ENCODE results near the gene EHMT1.

Gene EHMT1

GRCh38 chr9:137829260-137829996 is 210.6 kb downstream of the EHMT1 start:
- no peak for DNase-seq (ENCODE audit: low read depth)

DNA sequence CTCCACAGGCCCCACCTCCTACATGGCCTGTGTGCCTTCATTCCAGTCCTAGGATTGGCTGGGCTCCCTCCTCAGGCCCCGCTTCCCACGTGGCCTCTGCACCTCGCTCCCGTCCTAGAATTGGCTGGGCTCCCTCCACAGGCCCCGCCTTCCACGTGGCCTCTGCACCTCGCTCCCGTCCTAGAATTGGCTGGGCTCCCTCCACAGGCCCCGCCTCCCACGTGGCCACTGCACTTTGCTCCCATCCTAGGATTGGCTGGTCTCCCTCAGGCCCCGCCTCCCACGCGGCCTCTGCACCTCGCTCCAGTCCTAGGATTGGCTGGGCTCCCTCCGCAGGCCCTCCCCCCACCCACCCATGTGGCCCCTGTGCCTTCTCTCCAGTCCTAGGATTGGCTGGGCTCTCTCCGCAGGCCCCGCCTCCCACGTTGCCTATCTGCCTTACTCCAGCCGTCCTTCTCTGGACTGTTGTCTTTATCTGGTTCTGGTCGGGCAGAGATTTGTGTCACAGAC is 213.4 kb downstream of the EHMT1 start:
- no peak for DNase-seq (ENCODE audit: low read depth)

DNA sequence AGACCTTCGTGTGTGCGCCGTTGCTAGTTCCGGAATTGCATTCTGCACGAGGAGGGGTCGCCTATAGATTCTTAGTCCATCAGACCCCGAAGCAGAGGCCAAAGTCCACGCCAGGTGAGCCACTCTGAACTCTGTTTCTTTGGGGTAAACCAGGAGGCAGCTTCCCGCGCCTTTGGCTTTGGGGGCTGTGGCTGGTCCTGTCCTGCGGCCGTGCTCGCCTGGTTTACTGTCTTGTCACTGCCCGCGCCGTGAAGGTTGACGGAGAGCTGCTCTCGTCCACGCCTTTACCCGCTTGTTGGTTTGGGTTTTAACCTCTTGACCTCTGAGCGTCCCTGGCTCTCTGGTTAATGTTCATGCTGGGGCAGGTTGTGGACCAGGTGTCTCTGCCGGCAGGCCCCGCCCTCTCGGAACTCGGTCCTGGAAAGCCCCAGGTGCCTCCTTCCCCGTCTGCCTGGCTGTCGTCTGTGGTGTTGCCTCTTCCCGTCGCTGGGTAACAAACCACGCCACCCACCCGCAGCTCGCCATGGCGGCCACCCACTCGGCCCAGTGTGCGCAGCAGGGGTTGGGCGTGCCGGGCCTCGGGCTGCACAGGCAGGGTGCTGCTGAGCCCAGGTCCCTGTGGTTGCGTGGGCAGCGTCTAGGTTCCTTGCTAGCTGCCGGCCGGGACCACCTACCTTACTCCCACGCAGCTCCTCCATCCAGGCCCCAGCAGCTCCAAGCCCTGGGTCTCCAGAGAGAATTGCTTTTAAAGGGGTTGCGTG is 214.2 kb downstream of the EHMT1 start:
- no peak for DNase-seq (ENCODE audit: low read depth)

DNA sequence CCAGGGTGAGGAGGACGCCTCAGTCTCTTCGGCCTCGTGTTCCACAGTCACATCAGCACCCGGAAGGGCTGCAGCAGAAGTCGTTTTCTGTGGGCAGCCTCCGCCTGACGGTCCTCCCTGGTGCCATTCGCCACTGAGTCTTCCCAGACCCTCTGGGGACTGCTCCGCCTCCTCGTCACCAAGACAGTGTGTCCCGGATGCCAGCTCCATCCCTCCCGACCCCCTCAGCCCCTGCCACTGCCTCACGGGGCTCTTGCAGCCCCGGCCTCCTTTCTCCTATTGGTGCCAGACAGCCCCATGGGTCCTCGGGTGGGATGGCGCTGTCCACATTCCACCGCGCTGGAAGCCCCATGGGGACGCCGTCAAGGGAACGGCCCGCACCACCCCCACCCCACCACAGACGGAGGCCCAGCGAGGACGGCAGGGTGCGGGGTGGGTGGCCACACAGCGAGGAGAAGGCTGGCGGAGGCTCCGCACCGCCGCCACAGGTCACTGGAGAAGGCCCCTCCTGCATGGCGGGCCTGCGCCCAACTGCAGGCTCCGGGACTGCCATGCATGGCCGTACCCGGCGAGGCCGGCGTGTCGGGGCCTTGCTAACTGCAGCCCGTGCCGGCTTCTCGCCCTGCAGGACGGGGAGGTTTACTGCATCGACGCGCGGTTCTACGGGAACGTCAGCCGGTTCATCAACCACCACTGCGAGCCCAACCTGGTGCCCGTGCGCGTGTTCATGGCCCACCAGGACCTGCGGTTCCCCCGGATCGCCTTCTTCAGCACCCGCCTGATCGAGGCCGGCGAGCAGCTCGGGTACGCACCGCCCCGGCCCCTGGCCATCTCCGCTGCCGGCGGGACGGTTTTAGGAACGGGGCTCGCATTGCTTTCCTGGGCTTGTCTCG is 215.2 kb downstream of the EHMT1 start:
- DNase-seq (ENCODE audit: low read depth), result no peak

DNA sequence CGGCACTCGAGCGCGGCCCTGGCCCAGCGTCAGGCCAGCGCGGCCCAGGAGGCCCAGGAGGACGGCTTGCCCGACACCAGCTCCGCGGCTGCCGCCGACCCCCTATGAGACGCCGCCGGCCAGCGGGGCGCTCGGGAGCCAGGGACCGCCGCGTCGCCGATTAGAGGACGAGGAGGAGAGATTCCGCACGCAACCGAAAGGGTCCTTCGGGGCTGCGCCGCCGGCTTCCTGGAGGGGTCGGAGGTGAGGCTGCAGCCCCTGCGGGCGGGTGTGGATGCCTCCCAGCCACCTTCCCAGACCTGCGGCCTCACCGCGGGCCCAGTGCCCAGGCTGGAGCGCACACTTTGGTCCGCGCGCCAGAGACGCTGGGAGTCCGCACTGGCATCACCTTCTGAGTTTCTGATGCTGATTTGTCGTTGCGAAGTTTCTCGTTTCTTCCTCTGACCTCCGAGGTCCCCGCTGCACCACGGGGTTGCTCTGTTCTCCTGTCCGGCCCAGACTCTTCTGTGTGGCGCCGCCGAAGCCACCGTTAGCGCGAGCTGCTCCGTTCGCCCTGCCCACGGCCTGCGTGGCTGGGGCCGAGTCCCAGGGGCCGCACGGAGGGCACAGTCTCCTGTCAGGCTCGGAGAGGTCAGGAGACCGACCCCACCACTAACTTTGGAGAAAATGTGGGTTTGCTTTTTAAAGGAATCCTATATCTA is 216.2 kb downstream of the EHMT1 start:
- DNase-seq (ENCODE audit: low read depth), result no peak

GRCh38 chr9:137836151-137836830 is 217.5 kb downstream of the EHMT1 start:
- DNase-seq (ENCODE audit: low read depth), result no peak

DNA sequence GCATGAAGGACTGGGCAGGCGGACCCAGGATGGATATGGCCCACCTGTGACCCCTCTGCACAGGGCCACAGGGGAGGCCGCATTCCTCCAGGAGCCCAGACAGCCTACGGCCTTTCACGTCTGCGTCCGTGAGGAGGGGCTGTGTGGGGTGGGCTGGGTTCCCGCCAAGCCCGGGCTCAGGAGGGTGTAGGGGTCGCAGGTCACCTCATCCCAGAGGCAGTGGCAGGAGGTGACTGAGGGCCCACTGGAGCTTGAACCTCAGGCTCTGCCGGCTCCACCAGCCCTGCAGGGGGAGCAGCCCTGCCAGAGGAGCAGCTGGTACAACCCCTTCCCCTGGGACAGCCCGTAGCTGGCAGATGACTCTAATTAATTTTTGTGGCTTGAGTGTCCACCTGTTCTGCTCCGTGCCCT is 218.0 kb downstream of the EHMT1 start:
- no peak for DNase-seq (ENCODE audit: low read depth)

DNA sequence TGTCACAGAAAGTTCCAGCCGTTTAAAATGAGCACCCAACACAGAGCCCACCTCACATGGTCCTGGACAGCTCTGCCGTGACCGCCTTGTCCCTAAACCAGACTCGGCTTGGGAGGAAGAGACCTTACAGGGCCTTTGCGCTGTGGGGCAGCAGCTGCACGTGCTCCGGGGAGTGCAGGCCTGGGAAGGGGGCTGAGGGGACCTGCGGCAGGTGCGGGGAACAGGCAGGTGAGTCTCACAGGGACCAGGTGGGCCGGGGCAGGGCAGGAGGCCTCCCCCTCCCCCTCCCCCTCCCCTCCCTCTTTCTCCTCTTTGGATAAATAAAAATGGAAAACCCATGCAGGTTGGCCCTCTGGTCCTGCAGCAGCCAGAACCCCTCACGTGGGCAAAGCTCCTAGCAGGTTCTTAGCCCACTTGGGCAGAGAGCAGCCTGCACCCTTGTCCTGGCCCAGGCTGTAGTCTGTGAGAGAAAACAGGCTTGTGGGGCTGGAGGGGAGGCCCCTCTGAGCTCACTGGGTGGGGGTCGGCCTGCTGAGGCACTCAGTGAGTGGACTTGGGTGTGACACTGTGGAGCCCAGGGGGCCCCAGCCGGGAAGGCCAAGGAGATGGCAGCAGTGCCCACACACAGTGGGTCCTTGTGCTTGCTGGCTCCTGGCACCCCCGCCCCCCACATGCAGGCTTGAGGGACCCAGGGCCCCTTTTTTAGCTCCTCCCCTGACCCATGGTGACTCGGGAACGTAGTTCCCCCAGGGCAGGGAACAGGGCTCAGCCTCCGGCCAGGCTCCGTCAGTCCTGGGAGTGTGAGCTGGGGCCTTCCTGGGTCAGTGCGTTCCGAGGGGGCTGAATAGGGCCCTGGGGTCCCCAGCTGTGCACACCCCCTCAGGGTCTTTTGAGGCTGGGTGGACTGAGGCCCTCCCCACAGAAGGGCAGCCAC is 218.8 kb downstream of the EHMT1 start:
- DNase-seq (ENCODE audit: low read depth), result no peak

DNA sequence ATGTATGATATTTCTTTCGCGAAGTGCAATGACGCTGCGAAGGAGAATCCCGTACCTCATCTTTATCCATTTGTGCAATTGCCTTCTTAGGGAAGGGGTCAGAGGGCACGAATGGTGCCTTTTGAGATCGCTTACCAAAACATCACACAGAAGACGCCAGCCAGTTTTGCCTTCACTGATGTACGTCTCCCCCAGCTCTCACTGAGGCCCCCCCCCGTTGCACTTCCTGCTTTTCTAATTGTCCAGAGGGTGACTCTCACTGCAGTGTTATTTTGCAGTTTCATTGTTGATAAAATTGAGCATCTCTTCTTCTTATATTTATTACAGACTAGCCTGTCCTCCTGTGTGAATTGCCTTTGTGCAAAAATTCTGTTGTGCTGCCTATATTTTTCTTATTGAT is 219.8 kb downstream of the EHMT1 start:
- no peak for DNase-seq (ENCODE audit: low read depth)

GRCh38 chr9:137843355-137843754 is 224.6 kb downstream of the EHMT1 start:
- DNase-seq (ENCODE audit: low read depth), result no peak

DNA sequence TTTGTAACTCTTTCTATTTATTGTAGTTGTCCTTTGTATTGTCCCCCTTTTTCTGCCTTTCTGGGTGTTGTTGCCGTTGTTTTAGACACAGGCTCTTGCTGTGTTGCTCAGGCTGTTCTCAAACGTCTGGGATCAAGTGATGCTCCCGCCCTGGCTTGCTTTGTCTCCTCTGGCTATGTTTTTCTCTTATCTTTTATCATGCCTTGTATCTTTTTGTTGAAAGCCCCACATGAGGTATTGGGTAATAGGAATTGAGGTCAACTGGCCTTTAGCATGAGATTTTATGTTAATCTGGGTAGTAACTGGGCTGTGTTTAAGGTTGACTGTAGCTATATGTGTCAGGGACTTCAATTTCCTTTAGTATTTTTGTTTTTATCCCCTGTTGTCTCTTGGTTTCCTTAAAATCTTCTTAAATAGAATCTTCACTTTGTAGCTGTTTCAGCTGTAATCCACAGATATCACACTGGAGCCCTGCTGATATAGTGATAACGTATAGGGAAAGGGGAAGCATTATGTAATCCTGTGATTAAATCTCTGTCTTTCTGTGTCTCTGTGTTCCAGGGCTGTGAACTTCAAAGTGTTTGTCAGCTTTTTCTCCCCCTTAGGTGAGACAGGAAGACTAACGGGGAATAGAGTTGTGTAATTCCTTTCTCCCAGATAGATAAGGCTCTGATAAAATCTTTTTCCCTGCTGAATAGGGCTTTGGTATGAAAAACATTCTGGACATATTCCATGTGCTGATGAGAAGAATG is 232.9 kb downstream of the EHMT1 start:
- no peak for DNase-seq (ENCODE audit: low read depth)

- DNase-seq (ENCODE audit: low read depth), result no peak
Observed at GRCh38 chr9:137853392-137853995, 234.7 kb downstream of the EHMT1 start.

DNA sequence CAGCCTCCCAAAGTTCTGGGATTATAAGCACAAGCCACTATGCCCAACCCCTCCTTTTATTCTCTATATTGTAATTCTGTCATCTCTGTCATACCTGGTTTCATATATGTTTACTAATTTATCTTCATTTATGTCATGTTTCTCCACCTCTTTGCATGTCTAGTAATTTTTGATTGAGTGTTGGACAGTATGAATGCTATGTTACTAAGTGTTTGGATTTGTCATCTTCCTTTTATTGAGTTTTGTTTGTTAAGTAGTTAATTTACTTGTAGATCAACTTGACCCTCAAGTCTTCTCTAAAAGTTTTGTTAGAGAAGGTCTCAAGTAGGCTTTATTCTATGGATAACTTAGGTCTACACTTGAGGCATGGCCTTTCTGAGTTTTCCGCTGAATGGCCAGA is 241.6 kb downstream of the EHMT1 start:
- no peak for DNase-seq (ENCODE audit: low read depth)

DNA sequence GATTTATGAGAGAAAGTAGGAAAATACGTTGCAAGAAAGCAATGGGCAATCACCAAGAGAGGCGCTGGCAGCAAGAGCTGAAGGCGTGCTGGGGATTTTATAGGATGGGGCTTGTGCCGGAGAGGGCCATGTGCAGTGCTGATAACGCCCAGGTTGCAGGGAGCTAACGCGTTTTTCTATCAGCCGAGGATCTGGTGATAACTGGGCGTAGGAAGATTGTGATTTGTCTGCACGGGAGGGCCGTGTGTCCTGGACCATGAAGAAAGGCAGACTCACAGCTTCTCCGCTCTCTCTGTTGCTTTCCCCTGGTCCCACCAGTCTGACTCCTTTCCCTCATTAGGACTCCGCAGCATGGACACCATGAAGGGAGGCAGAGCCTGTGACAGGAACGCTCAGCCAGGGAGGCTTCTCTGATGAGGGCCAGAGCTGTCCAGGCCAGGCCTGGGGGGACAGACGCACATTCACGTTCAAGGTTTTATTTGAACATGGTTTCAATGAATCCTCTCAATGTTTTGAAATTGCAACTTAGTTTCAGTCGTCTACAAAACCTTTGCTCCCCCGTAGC is 246.9 kb downstream of the EHMT1 start:
- DNase-seq (ENCODE audit: low read depth), result no peak

- no peak for DNase-seq (ENCODE audit: low read depth)
Observed at GRCh38 chr9:137866226-137867141, 247.7 kb downstream of the EHMT1 start.

GRCh38 chr9:137870432-137870831 is 251.6 kb downstream of the EHMT1 start:
- no peak for DNase-seq (ENCODE audit: low read depth)

- no peak for DNase-seq (ENCODE audit: low read depth)
Observed at GRCh38 chr9:137872296-137872695, 253.5 kb downstream of the EHMT1 start.
